Thoracic aorta (tissue), 2 donors: ENCODE data around the gene N4BP2L2. TPM values are rescaled to one million over a fixed set of nuclear protein-coding genes. Genes with fewer than 3 reads are reported as not detected.

Experiments
- ATAC-seq: fragments of 150-250 bp; one replicate; pipeline ENCODE4 v1.8.0; 2017; ENCODE audit warnings: low read depth; ENCODE audit not compliant: insufficient number of reproducible peaks, low FRiP score
- DNase-seq: peaks from one replicate; pipeline ENCODE4 v3.0.0-alpha.2; 2020; ENCODE audit warnings: low spot score
- H3K27ac ChIP-seq, 2 donors: fragments of 200-600 bp; sonication (generic); 1 replicate in 1 of 2; 2 replicates in 1 of 2; pipeline ENCODE4 v1.5.1; 2016; ENCODE audit warnings: mild to moderate bottlenecking in 2 of 2, moderate library complexity in 2 of 2
- H3K27me3 ChIP-seq: fragments of 200-600 bp; sonication (generic); replicated peaks from 2 replicates; pipeline ENCODE4 v1.6.0; 2016; ENCODE audit warnings: mild to moderate bottlenecking; ENCODE audit not compliant: insufficient read depth
- H3K36me3 ChIP-seq: fragments of 200-600 bp; sonication (generic); one replicate; pipeline ENCODE4 v1.5.1; 2016
- H3K4me1 ChIP-seq, 2 donors: fragments of 200-600 bp; sonication (generic); 1 replicate in 1 of 2; 2 replicates in 1 of 2; pipeline versions ENCODE4 v1.5.1 to v1.6.0; 2016; ENCODE audit warnings: low read depth in 2 of 2, mild to moderate bottlenecking in 1 of 2; ENCODE audit not compliant: control insufficient read depth in 1 of 2
- H3K4me3 ChIP-seq: fragments of 200-600 bp; sonication (generic); 2 replicates; pipeline ENCODE4 v1.5.1; 2016; ENCODE audit warnings: mild to moderate bottlenecking
- H3K9me3 ChIP-seq: fragments of 200-600 bp; sonication (generic); 2 replicates; pipeline ENCODE4 v1.5.1; 2016
- CTCF ChIP-seq: fragments of 200-600 bp; sonication (generic); IDR thresholded peaks from one replicate; pipeline ENCODE4 v1.5.1; 2019; ENCODE audit warnings: antibody characterized with exemption
- total RNA-seq, 2 donors: library from RNA; depleted of rRNA; stranded (reverse); fragments of >200 nt; gene quantifications; one replicate each; pipeline versions ENCODE4 v1.1.0 to v1.2.3, GENCODE V29; 2016

Gene N4BP2L2
- total RNA-seq, 2 donors from 2014 or later: 135 to 251 TPM

- ATAC-seq (peak; percentile 69), DNase-seq (peak; percentile 45)
- no peaks in the 10 kb centered on the region for H3K27me3 ChIP-seq
- H3K36me3 ChIP-seq: no peaks in the 10 kb centered on the region
- H3K4me1 ChIP-seq: peaks cover 13 to 27% of the 10 kb centered on the region in 2 donors
- H3K9me3 ChIP-seq: no peaks in the 10 kb centered on the region
- H3K27ac ChIP-seq: peak within 1 kb of the TSS; percentile 79 to 89
- no peak for TF ChIP-seq CTCF
- peak within 1 kb of the TSS; percentile 85 for H3K4me3 ChIP-seq
These were observed 110.6 kb downstream of the N4BP2L2 start, which contains the start of gene N4BP2L1 for GRCh38 chr13:32427852-32428580. N4BP2L1 (minus strand) TSS chr13:32428130; CDS start chr13:32428082, 48 bp downstream.

- TF ChIP-seq CTCF: no peak
- Histone ChIP-seq H3K27ac (peak overlapping the region; percentile 79 to 89), H3K36me3 (no peaks in the 10 kb centered on the region), H3K4me3 (peak overlapping the region; percentile 85), H3K27me3 (no peaks in the 10 kb centered on the region), H3K9me3 (no peaks in the 10 kb centered on the region), H3K4me1 (peaks cover 13 to 27% of the 10 kb centered on the region in 2 donors)
- no peak for ATAC-seq
- no peak for DNase-seq
These were observed 111.4 kb downstream of the N4BP2L2 start for GRCh38 chr13:32426990-32427851.

GRCh38 chr13:32426191-32426989 lies 112.2 kb downstream of the N4BP2L2 start:
- H3K27me3 ChIP-seq: no peaks in the 10 kb centered on the region
- no peaks in the 10 kb centered on the region for H3K9me3 ChIP-seq
- H3K27ac ChIP-seq: peak overlapping the region; percentile 79 to 89
- H3K36me3 ChIP-seq: no peaks in the 10 kb centered on the region
- peaks cover 13 to 27% of the 10 kb centered on the region in 2 donors for H3K4me1 ChIP-seq
- ATAC-seq: no peak
- no peak for DNase-seq
- H3K4me3 ChIP-seq: peak overlapping the region; percentile 85
- no peak for TF ChIP-seq CTCF

- peak overlapping the region; percentile 85 for H3K4me3 ChIP-seq
- H3K27me3 ChIP-seq: no peaks in the 10 kb centered on the region
- H3K9me3 ChIP-seq: no peaks in the 10 kb centered on the region
- H3K27ac ChIP-seq: no peak overlapping the region
- ATAC-seq: no peak
- H3K4me1 ChIP-seq: peaks cover 13 to 27% of the 10 kb centered on the region in 2 donors
- DNase-seq: no peak
- TF ChIP-seq CTCF: no peak
- H3K36me3 ChIP-seq: no peaks in the 10 kb centered on the region
These were observed 113.4 kb downstream of the N4BP2L2 start for GRCh38 chr13:32425158-32425557.
